OCI-LY7 (cell line): Measurements from ENCODE around the gene MAN2B1.

Experiments
- EZH2phosphoT487 ChIP-seq: fragments of 200-600 bp; sonication (generic); IDR thresholded peaks from 2 replicates; pipeline ENCODE4 v1.6.1; 2018; ENCODE audit warnings: low read depth, borderline replicate concordance, mild to moderate bottlenecking, mixed run types, antibody characterized with exemption, low read length, moderate library complexity, mixed read lengths
- TF ChIP-seq, protein P1 (sequence below): fragments of 200-600 bp; sonication (generic); conservative IDR thresholded peaks from 2 replicates; pipeline ENCODE4 v1.5.1; 2014; ENCODE audit warnings: mild to moderate bottlenecking, antibody characterized with exemption, low read length, moderate library complexity, mixed read lengths

DNA sequence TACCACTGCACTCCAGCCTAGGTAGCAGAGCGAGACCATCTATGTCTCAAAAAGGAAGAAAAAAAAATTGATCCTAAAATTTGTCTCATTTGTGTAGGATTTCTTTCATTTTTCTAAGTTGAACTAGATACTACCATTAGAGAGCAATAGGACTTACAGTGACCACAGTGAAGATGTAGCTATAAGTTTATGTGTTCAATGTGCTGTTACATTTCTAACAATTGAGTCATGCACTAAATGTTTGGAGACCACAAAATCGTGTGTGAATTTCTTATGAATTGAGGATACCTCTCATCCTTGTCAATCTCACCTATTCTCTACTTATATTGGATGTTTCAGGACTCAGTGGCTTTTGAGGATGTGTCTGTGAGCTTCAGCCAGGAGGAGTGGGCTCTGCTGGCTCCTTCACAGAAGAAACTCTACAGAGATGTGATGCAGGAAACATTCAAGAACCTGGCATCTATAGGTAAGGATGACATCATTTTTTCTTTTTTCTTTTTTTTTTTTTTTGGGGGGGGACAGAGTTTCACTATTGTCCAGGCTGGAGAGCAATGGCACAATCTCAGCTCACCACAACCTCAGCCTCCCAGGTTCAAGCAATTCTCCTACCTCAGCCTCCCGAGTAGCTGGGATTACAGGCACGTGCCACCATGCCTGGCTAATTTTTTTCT, 43.0 kb downstream of the MAN2B1 start:
- TF ChIP-seq, protein P1, sequence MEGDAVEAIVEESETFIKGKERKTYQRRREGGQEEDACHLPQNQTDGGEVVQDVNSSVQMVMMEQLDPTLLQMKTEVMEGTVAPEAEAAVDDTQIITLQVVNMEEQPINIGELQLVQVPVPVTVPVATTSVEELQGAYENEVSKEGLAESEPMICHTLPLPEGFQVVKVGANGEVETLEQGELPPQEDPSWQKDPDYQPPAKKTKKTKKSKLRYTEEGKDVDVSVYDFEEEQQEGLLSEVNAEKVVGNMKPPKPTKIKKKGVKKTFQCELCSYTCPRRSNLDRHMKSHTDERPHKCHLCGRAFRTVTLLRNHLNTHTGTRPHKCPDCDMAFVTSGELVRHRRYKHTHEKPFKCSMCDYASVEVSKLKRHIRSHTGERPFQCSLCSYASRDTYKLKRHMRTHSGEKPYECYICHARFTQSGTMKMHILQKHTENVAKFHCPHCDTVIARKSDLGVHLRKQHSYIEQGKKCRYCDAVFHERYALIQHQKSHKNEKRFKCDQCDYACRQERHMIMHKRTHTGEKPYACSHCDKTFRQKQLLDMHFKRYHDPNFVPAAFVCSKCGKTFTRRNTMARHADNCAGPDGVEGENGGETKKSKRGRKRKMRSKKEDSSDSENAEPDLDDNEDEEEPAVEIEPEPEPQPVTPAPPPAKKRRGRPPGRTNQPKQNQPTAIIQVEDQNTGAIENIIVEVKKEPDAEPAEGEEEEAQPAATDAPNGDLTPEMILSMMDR = no peak
- TF ChIP-seq EZH2phosphoT487 = no peak
